ENCODE measurements around the gene ARHGAP24.
"Not testable (repeated sequence)": the region's sequence is repeated elsewhere in the genome, so short reads cannot be mapped to it uniquely, and the experiment has no call there.

The ARHGAP24 gene

GRCh38 chr4:85482010-85482738, 7.2 kb downstream of the ARHGAP24 start:
- DNase-seq (ENCODE audit: low read depth), result no peak

GRCh38 chr4:85486425-85487086, 11.6 kb downstream of the ARHGAP24 start:
- no peak for DNase-seq (ENCODE audit: low read depth)

- DNase-seq (ENCODE audit: low read depth), result no peak
Measured at GRCh38 chr4:85488416-85488815, 13.5 kb downstream of the ARHGAP24 start.

- no peak for DNase-seq (ENCODE audit: low read depth)
Measured at GRCh38 chr4:85489273-85489981, 14.5 kb downstream of the ARHGAP24 start.

- no peak for DNase-seq (ENCODE audit: low read depth)
Measured at GRCh38 chr4:85491527-85491926, 16.6 kb downstream of the ARHGAP24 start.

GRCh38 chr4:85492336-85492735, 17.4 kb downstream of the ARHGAP24 start:
- no peak for DNase-seq (ENCODE audit: low read depth)

GRCh38 chr4:85495621-85496020, 20.7 kb downstream of the ARHGAP24 start:
- no peak for DNase-seq (ENCODE audit: low read depth)

GRCh38 chr4:85496126-85496849, 21.3 kb downstream of the ARHGAP24 start:
- no peak for DNase-seq (ENCODE audit: low read depth)

- DNase-seq (ENCODE audit: low read depth), result no peak
Measured at GRCh38 chr4:85496933-85497332, 22.0 kb downstream of the ARHGAP24 start.

- no peak for DNase-seq (ENCODE audit: low read depth)
Measured at GRCh38 chr4:85498068-85498733, 23.3 kb downstream of the ARHGAP24 start.

- no peak for DNase-seq (ENCODE audit: low read depth)
Measured at GRCh38 chr4:85499573-85499972, 24.6 kb downstream of the ARHGAP24 start.

- no peak for DNase-seq (ENCODE audit: low read depth)
Measured at GRCh38 chr4:85500110-85500867, 25.3 kb downstream of the ARHGAP24 start.

GRCh38 chr4:85501145-85501544, 26.2 kb downstream of the ARHGAP24 start:
- not testable (repeated sequence) for DNase-seq (ENCODE audit: low read depth)

GRCh38 chr4:85508654-85509053, 33.7 kb downstream of the ARHGAP24 start:
- no peak for DNase-seq (ENCODE audit: low read depth)

- no peak for DNase-seq (ENCODE audit: low read depth)
Measured at GRCh38 chr4:85509882-85510631, 35.1 kb downstream of the ARHGAP24 start.

- DNase-seq (ENCODE audit: low read depth), result no peak
Measured at GRCh38 chr4:85510632-85510984, 35.7 kb downstream of the ARHGAP24 start.

GRCh38 chr4:85512446-85513205, 37.7 kb downstream of the ARHGAP24 start:
- DNase-seq (ENCODE audit: low read depth), result no peak

GRCh38 chr4:85514117-85514516, 39.2 kb downstream of the ARHGAP24 start:
- no peak for DNase-seq (ENCODE audit: low read depth)

GRCh38 chr4:85514783-85515182, 39.8 kb downstream of the ARHGAP24 start:
- DNase-seq (ENCODE audit: low read depth), result no peak

GRCh38 chr4:85515701-85516100, 40.8 kb downstream of the ARHGAP24 start:
- no peak for DNase-seq (ENCODE audit: low read depth)

Measured in activated T-helper 9 cell treated with anti-CD3 and anti-CD28 coated beads, Interleukin-2, amount 50 U/mL, for 16 hours (primary cell).